ENCODE results near the gene ANAPC7. TPM values are rescaled to one million over a fixed set of nuclear protein-coding genes. Genes with fewer than 3 reads are reported as not detected.
A peak's percentile ranks its signal among the peaks of the same experiment; 100 is the strongest.

The ANAPC7 gene
- total and polyA plus RNA-seq, 2 of the 13 experiments (the other 11 are each of a cell fraction or from before 2014, with no cell fraction given) = 40.0 to 69.1 TPM

GRCh38 chr12:110345176-110345661, 58.3 kb downstream of the ANAPC7 start (continued):
- 0 out of 2 replicates have a peak, but pooled peaks have one; percentile 42 for TF ChIP-seq BCL6 (CRISPR knock-in tag; IDR thresholded peaks at IDR 0.05)
- peak; percentile 86; the same call in 1 of the 2 replicates for TF ChIP-seq ZNF331 (CRISPR knock-in tag; IDR thresholded peaks at IDR 0.05)
- no peak for TF ChIP-seq ZNF513 (CRISPR knock-in tag; conservative IDR thresholded peaks at IDR 0.05)
- TF ChIP-seq EEA1 (CRISPR knock-in tag; IDR thresholded peaks at IDR 0.05; ENCODE audit: borderline replicate concordance) = no peak
- no peak for TF ChIP-seq ZNF747 (CRISPR knock-in tag; IDR thresholded peaks at IDR 0.05; ENCODE audit: borderline replicate concordance)
- TF ChIP-seq MEIS1 (CRISPR knock-in tag; IDR thresholded peaks at IDR 0.05; ENCODE audit: borderline replicate concordance) = no peak
- TF ChIP-seq DRAP1 (CRISPR knock-in tag; IDR thresholded peaks at IDR 0.05) = no peak
- 0 out of 2 replicates have a peak, but pooled peaks have one; percentile 39 for TF ChIP-seq CREM (IDR thresholded peaks at IDR 0.05)
- TF ChIP-seq CREM (CRISPR knock-in tag; IDR thresholded peaks at IDR 0.05) = no peak
- no peak for TF ChIP-seq DNMT1 (CRISPR knock-in tag; IDR thresholded peaks at IDR 0.05)
- TF ChIP-seq ZNF264 (CRISPR knock-in tag; IDR thresholded peaks at IDR 0.05) = peak; percentile 40; the same call in 1 of the 2 replicates
- peak; percentile 60; the same call in 1 of the 2 replicates for TF ChIP-seq AHDC1 (CRISPR knock-in tag; IDR thresholded peaks at IDR 0.05; ENCODE audit: borderline replicate concordance)
- peak; percentile 90 for TF ChIP-seq GATAD2A (CRISPR knock-in tag; IDR thresholded peaks at IDR 0.05)
- no peak for TF ChIP-seq SNRNP70 (IDR thresholded peaks at IDR 0.05; ENCODE audit: low read depth, low read length)
- TF ChIP-seq FOXA1 (IDR thresholded peaks at IDR 0.05) = no peak
- TF ChIP-seq FOXA1 (CRISPR knock-in tag; IDR thresholded peaks at IDR 0.05) = no peak
- TF ChIP-seq ERF (CRISPR knock-in tag; IDR thresholded peaks at IDR 0.05) = peak; percentile 45; the same call in 1 of the 2 replicates
- TF ChIP-seq ARID3A (IDR thresholded peaks at IDR 0.05; ENCODE audit: low read depth, low read length) = peak; percentile 88; the same call in 1 of the 2 replicates
- no peak for TF ChIP-seq CREB3 (CRISPR knock-in tag; IDR thresholded peaks at IDR 0.05)
- TF ChIP-seq MEF2D (CRISPR knock-in tag; IDR thresholded peaks at IDR 0.05) = 0 out of 2 replicates have a peak, but pooled peaks have one; percentile 7
- TF ChIP-seq U2AF2 (IDR thresholded peaks at IDR 0.05; ENCODE audit: low read depth, low read length) = no peak

Measured in HepG2 (cell line).